ENCODE measurements around the gene CCDC18.
A peak's percentile ranks its signal among the peaks of the same experiment; 100 is the strongest.
"Not testable (repeated sequence)": the region's sequence is repeated elsewhere in the genome, so short reads cannot be mapped to it uniquely, and the experiment has no call there.

Gene CCDC18

DNA sequence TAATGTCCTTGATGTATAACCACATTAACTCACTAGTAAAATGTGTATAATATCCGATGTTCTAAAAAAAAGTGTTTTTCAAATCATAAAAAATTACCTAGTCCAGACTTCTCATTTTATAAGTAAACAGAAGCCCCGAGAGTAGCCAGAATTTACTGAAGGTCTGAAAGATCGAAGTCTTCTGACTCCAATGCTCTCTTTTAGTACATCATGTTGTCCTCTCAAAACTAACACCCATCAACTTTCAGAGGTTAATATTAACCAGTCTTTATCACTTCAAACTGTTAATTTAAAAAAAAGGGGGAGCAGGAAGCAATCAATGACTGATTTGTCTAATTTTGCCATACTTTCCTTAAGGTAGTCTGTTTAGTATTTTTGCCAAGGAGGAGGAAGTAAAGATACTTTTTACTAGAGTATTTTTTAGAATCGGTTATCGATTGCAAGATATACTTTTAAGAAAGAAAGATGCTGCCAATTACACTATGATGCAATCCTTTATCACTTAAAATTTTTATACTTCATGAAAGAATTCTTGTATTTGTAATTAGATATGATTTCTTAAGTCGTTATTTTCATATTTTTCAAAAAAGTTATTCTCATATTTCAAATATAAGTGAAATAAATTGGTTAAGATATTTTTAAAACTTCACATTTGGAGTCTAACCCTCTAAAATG is 25.5 kb downstream of the CCDC18 start:
- TF ChIP-seq, protein P1, sequence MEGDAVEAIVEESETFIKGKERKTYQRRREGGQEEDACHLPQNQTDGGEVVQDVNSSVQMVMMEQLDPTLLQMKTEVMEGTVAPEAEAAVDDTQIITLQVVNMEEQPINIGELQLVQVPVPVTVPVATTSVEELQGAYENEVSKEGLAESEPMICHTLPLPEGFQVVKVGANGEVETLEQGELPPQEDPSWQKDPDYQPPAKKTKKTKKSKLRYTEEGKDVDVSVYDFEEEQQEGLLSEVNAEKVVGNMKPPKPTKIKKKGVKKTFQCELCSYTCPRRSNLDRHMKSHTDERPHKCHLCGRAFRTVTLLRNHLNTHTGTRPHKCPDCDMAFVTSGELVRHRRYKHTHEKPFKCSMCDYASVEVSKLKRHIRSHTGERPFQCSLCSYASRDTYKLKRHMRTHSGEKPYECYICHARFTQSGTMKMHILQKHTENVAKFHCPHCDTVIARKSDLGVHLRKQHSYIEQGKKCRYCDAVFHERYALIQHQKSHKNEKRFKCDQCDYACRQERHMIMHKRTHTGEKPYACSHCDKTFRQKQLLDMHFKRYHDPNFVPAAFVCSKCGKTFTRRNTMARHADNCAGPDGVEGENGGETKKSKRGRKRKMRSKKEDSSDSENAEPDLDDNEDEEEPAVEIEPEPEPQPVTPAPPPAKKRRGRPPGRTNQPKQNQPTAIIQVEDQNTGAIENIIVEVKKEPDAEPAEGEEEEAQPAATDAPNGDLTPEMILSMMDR (IDR thresholded peaks at IDR 0.05; ENCODE audit: low read depth, low read length) = no peak
- H3K4me3 ChIP-seq (replicated peaks in 1 of 2; ENCODE audit: low read depth in 2 of 2, low read length in 2 of 2) = no peak overlapping the region
- DNase-seq (ENCODE audit: low read depth in 2 of 2) = no peak

GRCh38 chr1:93206567-93206954 is 26.0 kb downstream of the CCDC18 start:
- H3K4me3 ChIP-seq (replicated peaks in 1 of 2; ENCODE audit: low read depth in 2 of 2, low read length in 2 of 2) = no peak overlapping the region
- TF ChIP-seq, protein P1 (IDR thresholded peaks at IDR 0.05; ENCODE audit: low read depth, low read length) = no peak
- no peak for DNase-seq (ENCODE audit: low read depth in 2 of 2)

- H3K4me3 ChIP-seq (replicated peaks in 1 of 2; ENCODE audit: low read depth in 2 of 2, low read length in 2 of 2) = no peak overlapping the region
- TF ChIP-seq, protein P1 (IDR thresholded peaks at IDR 0.05; ENCODE audit: low read depth, low read length) = no peak
- peak in 1 of 2 donors; percentile 14 for DNase-seq (ENCODE audit: low read depth in 2 of 2)
Measured at GRCh38 chr1:93207211-93207610, 26.7 kb downstream of the CCDC18 start.

DNA sequence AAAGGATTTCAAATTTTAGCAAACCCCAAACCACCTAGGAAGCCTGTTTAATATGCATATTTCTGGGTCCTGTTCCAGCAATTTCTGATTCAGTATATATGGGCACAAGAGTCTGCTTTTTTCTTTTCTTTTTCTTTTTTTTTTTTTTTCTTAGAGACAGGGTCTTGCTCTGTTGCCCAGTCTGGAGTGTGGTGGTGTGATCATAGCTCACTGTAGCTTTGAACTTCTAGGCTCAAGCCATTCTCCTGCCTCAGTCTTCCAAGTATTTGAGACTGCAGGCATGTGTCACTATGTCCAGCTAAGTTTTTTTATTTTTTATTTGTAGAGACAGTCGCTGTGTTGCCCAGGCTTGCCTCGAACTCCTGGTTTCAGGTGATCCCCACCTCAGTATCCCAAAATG is 34.8 kb downstream of the CCDC18 start:
- no peak overlapping the region for H3K4me3 ChIP-seq (replicated peaks in 1 of 2; ENCODE audit: low read depth in 2 of 2, low read length in 2 of 2)
- no peak for DNase-seq (ENCODE audit: low read depth in 2 of 2)
- TF ChIP-seq, protein P1 (IDR thresholded peaks at IDR 0.05; ENCODE audit: low read depth, low read length) = no peak

- H3K4me3 ChIP-seq (replicated peaks in 1 of 2; ENCODE audit: low read depth in 2 of 2, low read length in 2 of 2) = no peak overlapping the region
- TF ChIP-seq, protein P1 (IDR thresholded peaks at IDR 0.05; ENCODE audit: low read depth, low read length) = no peak
- no peak for DNase-seq (ENCODE audit: low read depth in 2 of 2)
Measured at GRCh38 chr1:93219443-93219842, 38.9 kb downstream of the CCDC18 start.

- H3K4me3 ChIP-seq (replicated peaks in 1 of 2; ENCODE audit: low read depth in 2 of 2, low read length in 2 of 2); DNase-seq (ENCODE audit: low read depth in 2 of 2): not testable (repeated sequence)
Measured at GRCh38 chr1:93220716-93221115, 40.2 kb downstream of the CCDC18 start.

DNA sequence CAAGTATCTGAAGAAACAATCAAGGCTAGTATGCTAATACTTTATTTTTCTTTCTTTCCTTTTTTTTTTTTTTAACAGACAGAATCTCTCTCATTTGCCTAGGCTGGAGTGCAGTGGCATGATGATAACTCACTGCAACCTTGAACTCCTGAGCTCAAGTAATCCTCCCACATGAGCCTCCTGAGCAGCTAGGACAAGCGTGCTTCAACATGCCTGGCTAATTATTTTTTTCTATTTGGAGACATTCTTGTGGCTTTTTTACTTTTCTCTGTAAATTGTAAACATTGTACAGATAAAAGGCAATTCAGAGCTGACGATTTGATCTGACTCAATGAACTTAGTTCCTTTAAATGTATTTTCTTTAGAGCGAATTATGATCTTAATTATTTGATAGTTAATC is 41.4 kb downstream of the CCDC18 start:
- TF ChIP-seq, protein P1 (IDR thresholded peaks at IDR 0.05; ENCODE audit: low read depth, low read length) = no peak
- no peak for DNase-seq (ENCODE audit: low read depth in 2 of 2)
- H3K4me3 ChIP-seq (replicated peaks in 1 of 2; ENCODE audit: low read depth in 2 of 2, low read length in 2 of 2) = no peak overlapping the region

All from cardiac fibroblast (primary cell).